NCI-H1417 treated with DMSO at 0.1 percent for 48 hours (cell line): ENCODE measurements around the gene ZC3H7B.
"Not testable (repeated sequence)": the region's sequence is repeated elsewhere in the genome, so short reads cannot be mapped to it uniquely, and the experiment has no call there.

Experiments used
- DNase-seq: peaks from one replicate; lab custom pipeline; 2025; lab: John Stamatoyannopoulos, UW

ZC3H7B gene

GRCh38 chr22:41286639-41287091 is 14.7 kb upstream of the ZC3H7B start:
- no peak for DNase-seq

- no peak for DNase-seq
Measured at GRCh38 chr22:41288245-41288946, 12.9 kb upstream of the ZC3H7B start.

GRCh38 chr22:41289671-41290070 is 11.7 kb upstream of the ZC3H7B start:
- DNase-seq, result no peak

DNA sequence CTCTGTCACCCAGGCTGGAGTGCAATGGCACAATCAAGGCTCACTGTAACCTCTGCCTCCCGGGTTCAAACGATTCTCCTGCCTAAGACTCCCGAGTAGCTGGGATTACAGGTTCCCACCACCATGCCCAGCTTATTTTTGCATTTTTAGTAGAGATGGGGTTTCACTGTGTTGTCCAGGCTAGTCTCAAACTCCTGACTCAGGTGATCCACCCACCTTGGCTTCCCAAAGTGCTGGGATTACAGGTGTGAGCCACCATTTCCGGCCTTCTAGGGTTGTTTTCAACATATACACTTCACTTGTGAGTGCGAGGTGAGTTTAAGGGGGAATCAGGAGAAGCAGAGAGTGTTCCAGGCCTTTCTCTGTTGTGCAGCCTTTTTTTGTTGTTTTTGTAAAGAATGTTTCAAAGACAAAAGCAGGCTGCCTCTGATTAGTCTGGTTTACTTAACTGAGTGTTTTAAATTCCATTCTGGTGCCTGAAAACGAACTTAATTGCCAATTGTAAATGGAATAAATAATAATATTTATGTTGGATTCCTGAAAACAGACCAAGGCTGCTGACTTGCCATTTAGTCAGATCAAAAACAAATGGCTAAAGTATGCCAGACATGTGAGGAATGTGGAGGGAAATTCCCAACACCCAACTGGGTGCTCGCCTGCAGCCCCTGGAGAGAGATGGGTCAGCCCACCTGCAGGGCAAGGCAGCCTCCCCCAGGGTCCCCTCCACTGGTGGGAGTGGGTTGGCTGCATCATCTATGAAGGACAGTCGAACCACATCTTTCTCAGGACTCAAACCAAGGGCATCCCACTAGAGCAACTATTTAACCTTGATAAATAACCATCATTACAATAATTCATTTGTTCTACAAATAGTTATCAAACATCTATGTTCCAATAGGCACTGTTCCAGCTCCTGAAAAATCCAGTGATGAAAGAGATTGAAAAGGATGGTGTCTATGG is 10.8 kb upstream of the ZC3H7B start:
- DNase-seq, result no peak

- DNase-seq, result not testable (repeated sequence)
Measured at GRCh38 chr22:41294816-41295215, 6.5 kb upstream of the ZC3H7B start.

GRCh38 chr22:41296826-41297667 is 4.3 kb upstream of the ZC3H7B start:
- no peak for DNase-seq

DNA sequence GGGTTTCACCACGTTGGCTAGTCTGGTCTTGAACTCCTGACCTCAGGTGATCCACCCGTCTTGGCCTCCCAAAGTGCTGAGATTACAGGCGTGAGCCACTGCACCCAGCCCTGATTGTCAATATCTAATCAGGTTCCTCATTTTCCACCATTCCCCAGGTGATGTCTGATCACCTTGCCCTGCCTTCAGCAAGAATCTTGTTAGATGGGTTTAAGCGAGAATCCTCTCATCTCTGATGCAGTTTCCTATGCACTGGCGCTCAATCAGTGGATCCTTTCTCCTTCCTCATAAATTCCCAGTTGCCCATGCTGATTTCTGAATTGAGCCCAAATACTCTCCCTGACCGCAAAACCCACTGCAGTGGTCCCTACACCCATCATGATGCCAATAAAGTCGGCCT is 664 bp upstream of the ZC3H7B start:
- DNase-seq, result no peak

- no peak for DNase-seq
Measured at GRCh38 chr22:41302021-41302767, 869 bp downstream of the ZC3H7B start.

DNA sequence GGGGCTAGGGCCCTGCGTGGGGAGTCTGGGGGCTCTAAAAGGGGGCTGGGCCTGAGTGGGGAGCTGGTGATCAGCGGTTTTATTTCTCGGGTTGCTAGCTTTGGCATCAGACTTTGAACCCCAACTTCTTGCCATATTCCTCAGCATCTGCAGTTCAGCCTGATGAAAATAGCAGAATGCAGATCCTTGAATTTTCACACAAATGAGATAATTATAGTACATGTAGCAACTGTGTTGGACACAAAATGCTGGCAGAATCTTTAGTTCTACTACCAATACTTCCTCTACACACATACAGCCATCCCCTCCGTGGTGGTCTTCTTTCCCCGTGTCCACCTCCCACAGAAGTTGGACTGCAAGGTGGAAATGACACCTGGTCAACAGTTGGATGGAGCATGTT is 1.5 kb downstream of the ZC3H7B start:
- DNase-seq, result no peak

DNA sequence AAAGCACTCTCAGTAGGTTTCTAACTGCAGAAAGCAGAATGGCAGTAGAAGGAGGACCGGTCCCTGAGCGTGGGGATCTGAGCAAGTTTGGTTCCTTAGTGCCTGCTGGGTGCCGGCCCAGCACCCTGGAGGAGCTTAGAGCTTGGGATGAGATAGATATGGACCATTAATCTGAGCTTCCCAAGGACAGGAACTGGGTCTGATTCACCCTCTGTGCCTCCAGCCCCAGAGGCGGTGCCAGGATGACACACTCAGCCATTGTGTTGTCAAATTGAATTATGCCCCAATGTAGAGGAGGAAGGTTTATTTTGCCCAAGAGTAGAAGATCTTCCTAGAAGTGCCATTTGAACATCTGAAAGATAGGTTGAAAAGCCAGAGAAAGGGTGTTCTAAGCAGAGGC is 4.3 kb downstream of the ZC3H7B start:
- no peak for DNase-seq

DNA sequence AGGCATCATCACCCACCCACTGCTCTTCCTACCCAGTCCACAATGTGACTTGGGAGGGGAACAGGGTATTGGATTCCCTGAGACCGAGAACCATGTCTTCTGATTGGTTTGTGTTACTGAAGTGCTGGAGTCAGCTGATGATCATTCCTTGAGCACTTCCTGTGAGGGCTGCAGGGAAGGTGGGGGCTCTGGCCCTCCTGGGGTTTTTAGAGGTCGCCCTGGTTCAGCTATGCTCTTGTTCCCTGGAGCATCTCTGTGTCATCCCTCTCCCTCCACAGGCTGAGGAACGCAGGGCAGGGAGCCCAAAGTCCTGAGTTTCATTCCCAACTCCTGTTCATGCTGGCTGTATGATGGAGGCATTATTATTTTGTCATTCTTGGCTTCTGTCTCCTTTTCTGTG is 6.7 kb downstream of the ZC3H7B start:
- no peak for DNase-seq

DNA sequence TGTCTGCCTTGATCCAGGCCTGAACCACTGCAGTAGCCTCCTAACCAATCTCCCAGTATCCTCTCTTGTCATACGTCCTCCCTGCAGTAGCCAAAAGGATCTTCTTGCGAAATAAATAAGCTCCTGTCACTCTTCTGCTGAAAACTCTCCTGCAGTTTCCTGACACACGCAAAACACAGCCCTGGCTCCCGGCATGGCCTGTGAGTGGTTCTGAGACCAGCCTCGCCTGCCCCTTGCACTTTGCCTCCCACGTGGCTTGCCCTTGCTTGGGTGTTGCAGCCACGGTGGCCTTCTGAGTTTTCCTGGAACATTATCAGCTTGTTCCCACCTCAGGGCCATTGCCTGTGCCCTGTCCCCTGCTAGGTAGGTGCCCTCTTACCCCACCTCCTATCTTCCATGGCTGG is 7.2 kb downstream of the ZC3H7B start:
- no peak for DNase-seq

- no peak for DNase-seq
Measured at GRCh38 chr22:41310336-41310735, 9.0 kb downstream of the ZC3H7B start.

GRCh38 chr22:41311487-41311886 is 10.2 kb downstream of the ZC3H7B start:
- DNase-seq, result no peak

DNA sequence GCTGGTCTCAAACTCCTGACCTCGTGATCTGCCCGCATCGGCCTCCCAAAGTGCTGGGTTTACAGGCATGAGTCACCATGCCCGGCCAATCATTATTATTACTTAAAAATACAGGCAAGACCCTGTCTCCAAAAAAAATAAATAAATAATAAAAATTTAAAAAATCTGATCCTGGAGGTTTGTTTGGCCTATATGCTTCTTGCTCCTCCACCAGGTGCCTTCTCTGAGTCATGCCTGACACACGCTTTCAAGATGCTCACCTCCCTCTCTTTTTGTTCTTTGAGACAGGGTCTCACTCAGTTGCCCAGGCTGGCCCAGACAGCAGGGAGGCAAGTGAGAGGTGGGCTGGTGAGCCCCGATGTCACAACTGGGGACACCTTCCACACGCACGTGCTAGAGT is 13.5 kb downstream of the ZC3H7B start:
- no peak for DNase-seq

DNA sequence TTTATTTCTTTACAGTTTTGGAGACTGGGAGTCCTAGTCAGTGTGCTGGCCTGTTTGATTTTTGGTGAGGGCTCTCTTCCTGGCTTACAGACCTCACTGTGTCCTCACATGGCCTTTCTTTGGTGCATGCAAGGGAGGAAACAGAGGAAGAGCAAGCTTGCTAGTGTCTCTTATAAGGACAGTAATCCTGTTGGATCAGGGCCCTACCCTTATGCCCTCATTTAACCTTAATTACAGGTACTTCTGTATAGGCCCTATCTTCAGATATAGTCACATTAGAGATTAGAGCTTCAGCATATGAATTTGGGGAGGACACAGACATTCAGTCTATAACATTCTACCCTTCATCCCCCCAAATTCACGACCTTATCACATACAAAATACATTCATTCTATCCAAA is 14.3 kb downstream of the ZC3H7B start:
- no peak for DNase-seq

GRCh38 chr22:41320416-41321240 is 19.3 kb downstream of the ZC3H7B start:
- no peak for DNase-seq

GRCh38 chr22:41324821-41325528 is 23.6 kb downstream of the ZC3H7B start:
- no peak for DNase-seq

DNA sequence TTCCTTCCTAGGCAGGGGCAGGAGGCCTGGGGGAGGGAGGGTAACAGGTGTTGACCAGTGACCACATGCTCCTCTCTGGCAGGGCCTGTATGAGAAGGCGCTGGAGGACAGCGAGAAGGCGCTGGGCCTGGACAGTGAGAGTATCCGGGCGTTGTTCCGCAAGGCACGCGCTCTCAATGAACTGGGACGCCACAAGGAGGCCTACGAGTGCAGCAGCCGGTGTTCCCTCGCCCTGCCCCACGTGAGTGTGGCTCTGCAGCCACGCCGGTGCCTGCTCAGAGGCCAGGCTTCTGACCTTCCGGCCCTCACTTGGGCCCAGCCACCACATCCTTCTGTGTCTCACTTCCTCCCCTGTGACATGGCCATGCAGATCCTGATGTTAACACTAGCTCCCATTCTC is 25.8 kb downstream of the ZC3H7B start:
- no peak for DNase-seq

DNA sequence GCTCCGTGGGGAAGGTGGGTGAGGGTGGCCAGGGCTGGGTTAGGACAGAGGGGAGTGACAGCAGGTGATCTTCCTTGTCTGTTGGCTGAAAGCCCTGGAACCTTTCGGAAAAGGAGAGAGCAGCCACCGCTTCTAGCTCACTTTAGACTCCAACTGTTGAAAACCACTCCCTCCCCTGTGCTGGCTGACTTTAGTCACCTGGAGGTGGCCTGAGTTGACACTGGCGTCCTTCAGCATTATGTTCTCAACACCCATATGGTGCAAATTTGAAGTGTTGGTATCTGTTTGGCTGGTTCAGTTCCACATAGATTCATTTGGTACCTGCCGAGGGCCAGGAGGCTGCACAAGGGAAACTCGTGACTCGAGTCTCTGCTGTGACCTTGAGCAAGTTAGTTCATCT is 28.8 kb downstream of the ZC3H7B start:
- no peak for DNase-seq
